Activated T-helper 17 cell treated with anti-CD3 and anti-CD28 coated beads, Interleukin-2, amount 50 U/mL, for 72 hours (primary cell): ENCODE results near the gene MATN1. TPM values are rescaled to one million over a fixed set of nuclear protein-coding genes. Genes with fewer than 3 reads are reported as not detected.

Experiments
- ATAC-seq: fragments of 150-1000 bp; cut with Tn5 transposase; replicated peaks from 2 replicates; pipeline ENCODE4 v1.10.0; 2021; ENCODE audit warnings: mild to moderate bottlenecking, moderate library complexity
- H3K27ac Mint-ChIP-seq: one replicate; pipeline ENCODE4 v1.8.0; 2022; ENCODE audit warnings: mixed read lengths
- H3K27me3 Mint-ChIP-seq: one replicate; pipeline ENCODE4 v1.8.0; 2022; ENCODE audit warnings: mixed read lengths
- H3K36me3 Mint-ChIP-seq: one replicate; pipeline ENCODE4 v1.8.0; 2022; ENCODE audit warnings: low read depth, mild to moderate bottlenecking, mixed read lengths
- H3K4me1 Mint-ChIP-seq: one replicate; pipeline ENCODE4 v1.8.0; 2022; ENCODE audit warnings: mixed read lengths
- H3K4me3 Mint-ChIP-seq: one replicate; pipeline ENCODE4 v1.8.0; 2022; ENCODE audit warnings: mild to moderate bottlenecking, mixed read lengths
- H3K9me3 Mint-ChIP-seq: one replicate; pipeline ENCODE4 v1.8.0; 2022; ENCODE audit warnings: mixed read lengths
- total RNA-seq, 2 donors: library from RNA; stranded (reverse); gene quantifications; one replicate each; pipeline ENCODE4 v1.2.3, GENCODE V29; 2022

MATN1 gene
- total RNA-seq, 2 donors from 2014 or later = 0.26 to 0.52 TPM

- no peaks in the 10 kb centered on the region for H3K36me3 Mint-ChIP-seq
- no peak for ATAC-seq
- no peak overlapping the region for H3K4me3 Mint-ChIP-seq
- no peaks in the 10 kb centered on the region for H3K27me3 Mint-ChIP-seq
- peaks cover 4% of the 10 kb centered on the region for H3K4me1 Mint-ChIP-seq
- no peaks in the 10 kb centered on the region for H3K9me3 Mint-ChIP-seq
- H3K27ac Mint-ChIP-seq = no peak overlapping the region
Measured at GRCh38 chr1:30715216-30715615, 8.2 kb downstream of the MATN1 start.

GRCh38 chr1:30714536-30715090 is 8.8 kb downstream of the MATN1 start:
- no peak for ATAC-seq
- Mint-ChIP-seq H3K4me1 (peaks cover 4% of the 10 kb centered on the region), H3K36me3 (no peaks in the 10 kb centered on the region), H3K27me3 (peaks cover under 1% of the 10 kb centered on the region), H3K27ac (no peak overlapping the region), H3K9me3 (no peaks in the 10 kb centered on the region), H3K4me3 (no peak overlapping the region)

- no peak overlapping the region for H3K27ac Mint-ChIP-seq
- no peak overlapping the region for H3K4me3 Mint-ChIP-seq
- peaks cover 3% of the 10 kb centered on the region for H3K27me3 Mint-ChIP-seq
- H3K9me3 Mint-ChIP-seq = no peaks in the 10 kb centered on the region
- no peaks in the 10 kb centered on the region for H3K36me3 Mint-ChIP-seq
- no peak for ATAC-seq
- H3K4me1 Mint-ChIP-seq = peaks cover 4% of the 10 kb centered on the region
Measured at GRCh38 chr1:30714025-30714424, 9.4 kb downstream of the MATN1 start.

- Mint-ChIP-seq H3K4me3 (no peak overlapping the region), H3K4me1 (peaks cover 4% of the 10 kb centered on the region)
Measured at GRCh38 chr1:30713311-30713710, 10.1 kb downstream of the MATN1 start.

GRCh38 chr1:30712583-30712982 is 10.8 kb downstream of the MATN1 start:
- Mint-ChIP-seq H3K27me3 (peaks cover 6% of the 10 kb centered on the region), H3K36me3 (no peaks in the 10 kb centered on the region), H3K4me3 (no peak overlapping the region), H3K9me3 (no peaks in the 10 kb centered on the region), H3K4me1 (no peaks in the 10 kb centered on the region), H3K27ac (no peak overlapping the region)
- no peak for ATAC-seq

More at GRCh38 chr1:30713311-30713710, 10.1 kb downstream of the MATN1 start:
- Mint-ChIP-seq H3K36me3 (no peaks in the 10 kb centered on the region), H3K9me3 (no peaks in the 10 kb centered on the region), H3K27ac (no peak overlapping the region), H3K27me3 (peaks cover 3% of the 10 kb centered on the region)
- no peak for ATAC-seq

- H3K9me3 Mint-ChIP-seq = no peaks in the 10 kb centered on the region
- no peak overlapping the region for H3K4me3 Mint-ChIP-seq
- ATAC-seq = no peak
- no peak overlapping the region for H3K27ac Mint-ChIP-seq
- no peaks in the 10 kb centered on the region for H3K4me1 Mint-ChIP-seq
- peaks cover 12% of the 10 kb centered on the region for H3K27me3 Mint-ChIP-seq
- no peaks in the 10 kb centered on the region for H3K36me3 Mint-ChIP-seq
Measured at GRCh38 chr1:30710407-30710806, 13.0 kb downstream of the MATN1 start.

GRCh38 chr1:30708361-30708728 is 15.0 kb downstream of the MATN1 start:
- Mint-ChIP-seq H3K9me3 (no peaks in the 10 kb centered on the region), H3K4me3 (no peak overlapping the region), H3K4me1 (no peaks in the 10 kb centered on the region), H3K27ac (no peak overlapping the region), H3K36me3 (no peaks in the 10 kb centered on the region), H3K27me3 (peaks cover 12% of the 10 kb centered on the region)
- peak; percentile 3 for ATAC-seq

GRCh38 chr1:30707412-30708360 is 15.7 kb downstream of the MATN1 start:
- Mint-ChIP-seq H3K27ac (no peak overlapping the region), H3K36me3 (no peaks in the 10 kb centered on the region), H3K4me1 (no peaks in the 10 kb centered on the region), H3K9me3 (no peaks in the 10 kb centered on the region), H3K27me3 (peaks cover 12% of the 10 kb centered on the region), H3K4me3 (no peak overlapping the region)
- ATAC-seq = peak; percentile 77

GRCh38 chr1:30706528-30706927 is 16.9 kb downstream of the MATN1 start:
- H3K4me1 Mint-ChIP-seq = no peaks in the 10 kb centered on the region
- no peaks in the 10 kb centered on the region for H3K9me3 Mint-ChIP-seq
- H3K36me3 Mint-ChIP-seq = no peaks in the 10 kb centered on the region
- no peak for ATAC-seq
- no peak overlapping the region for H3K27ac Mint-ChIP-seq
- peaks cover 12% of the 10 kb centered on the region for H3K27me3 Mint-ChIP-seq
- H3K4me3 Mint-ChIP-seq = no peak overlapping the region

GRCh38 chr1:30705698-30706097 is 17.7 kb downstream of the MATN1 start:
- Mint-ChIP-seq H3K4me3 (no peak overlapping the region), H3K36me3 (no peaks in the 10 kb centered on the region), H3K9me3 (no peaks in the 10 kb centered on the region), H3K4me1 (no peaks in the 10 kb centered on the region), H3K27me3 (peaks cover 12% of the 10 kb centered on the region), H3K27ac (no peak overlapping the region)
- no peak for ATAC-seq

GRCh38 chr1:30704765-30705509 is 18.4 kb downstream of the MATN1 start:
- H3K4me1 Mint-ChIP-seq = no peaks in the 10 kb centered on the region
- peaks cover 12% of the 10 kb centered on the region for H3K27me3 Mint-ChIP-seq
- H3K9me3 Mint-ChIP-seq = no peaks in the 10 kb centered on the region
- H3K36me3 Mint-ChIP-seq = no peaks in the 10 kb centered on the region
- no peak overlapping the region for H3K4me3 Mint-ChIP-seq
- ATAC-seq = no peak
- H3K27ac Mint-ChIP-seq = no peak overlapping the region

- peaks cover 9% of the 10 kb centered on the region for H3K27me3 Mint-ChIP-seq
- ATAC-seq = no peak
- no peaks in the 10 kb centered on the region for H3K4me1 Mint-ChIP-seq
- no peak overlapping the region for H3K27ac Mint-ChIP-seq
- no peaks in the 10 kb centered on the region for H3K36me3 Mint-ChIP-seq
- H3K4me3 Mint-ChIP-seq = no peak overlapping the region
- H3K9me3 Mint-ChIP-seq = no peaks in the 10 kb centered on the region
Measured at GRCh38 chr1:30704271-30704670, 19.1 kb downstream of the MATN1 start.

GRCh38 chr1:30702823-30703222 is 20.6 kb downstream of the MATN1 start:
- H3K4me3 Mint-ChIP-seq = no peak overlapping the region
- H3K27me3 Mint-ChIP-seq = peaks cover 6% of the 10 kb centered on the region
- no peak for ATAC-seq
- H3K27ac Mint-ChIP-seq = no peak overlapping the region
- H3K36me3 Mint-ChIP-seq = no peaks in the 10 kb centered on the region
- no peaks in the 10 kb centered on the region for H3K9me3 Mint-ChIP-seq
- H3K4me1 Mint-ChIP-seq = no peaks in the 10 kb centered on the region

- peak; percentile 37 for ATAC-seq
- no peaks in the 10 kb centered on the region for H3K36me3 Mint-ChIP-seq
- H3K9me3 Mint-ChIP-seq = no peaks in the 10 kb centered on the region
- no peak overlapping the region for H3K4me3 Mint-ChIP-seq
- peaks cover 3% of the 10 kb centered on the region for H3K27me3 Mint-ChIP-seq
- H3K4me1 Mint-ChIP-seq = no peaks in the 10 kb centered on the region
- H3K27ac Mint-ChIP-seq = no peak overlapping the region
Measured at GRCh38 chr1:30701258-30701633, 22.1 kb downstream of the MATN1 start.
